DND-41 (cell line): ENCODE measurements around the gene ZNF615.

ENCODE experiments used
- ATAC-seq: fragments of 200-7000 bp; cut with Tn5 transposase; 3 replicates; pipeline ENCODE4 v1.9.1; 2021; ENCODE audit warnings: low read depth; ENCODE audit not compliant: insufficient read depth
- DNase-seq: peaks from one replicate; pipeline ENCODE4 v3.0.0-alpha.2; 2020
- H2AFZ ChIP-seq: 2 replicates; pipeline ENCODE4 v1.6.0; 2012; ENCODE audit warnings: low read depth, low read length
- H3K27ac ChIP-seq: 2 replicates; pipeline ENCODE4 v1.5.1; 2012; ENCODE audit warnings: low read length, inconsistent platforms
- H3K27me3 ChIP-seq: fragments of 200-600 bp; sonication (generic); 2 replicates; pipeline ENCODE4 v1.6.0; 2012; ENCODE audit warnings: low read length, mild to moderate bottlenecking, inconsistent platforms; ENCODE audit not compliant: insufficient read depth, poor library complexity
- H3K36me3 ChIP-seq: 2 replicates; pipeline ENCODE4 v1.5.1; 2012; ENCODE audit warnings: low read length, inconsistent platforms; ENCODE audit not compliant: insufficient read depth
- H3K4me1 ChIP-seq: 2 replicates; pipeline ENCODE4 v1.5.1; 2012; ENCODE audit warnings: mild to moderate bottlenecking, low read length; ENCODE audit not compliant: insufficient read depth
- H3K4me2 ChIP-seq: 2 replicates; pipeline ENCODE4 v1.6.0; 2012; ENCODE audit warnings: mild to moderate bottlenecking, moderate library complexity, low read length, inconsistent platforms; ENCODE audit not compliant: insufficient read depth
- H3K4me3 ChIP-seq, 2 experiments: fragments of 200-600 bp in 1 of 2; shearing (Covaris generic) in 1 of 2; 2 replicates each; pipeline ENCODE4 v1.5.1; 2012 to 2016; ENCODE audit warnings: inconsistent platforms in 2 of 2, low read length in 2 of 2, mild to moderate bottlenecking in 2 of 2, low read depth in 1 of 2, moderate library complexity in 1 of 2
- H3K79me2 ChIP-seq: 2 replicates; pipeline ENCODE4 v1.6.0; 2012; ENCODE audit warnings: low read length, inconsistent platforms; ENCODE audit not compliant: insufficient read depth
- H3K9ac ChIP-seq: 2 replicates; pipeline ENCODE4 v1.6.0; 2012; ENCODE audit warnings: low read depth, mild to moderate bottlenecking, inconsistent platforms, low read length, moderate library complexity
- H3K9me3 ChIP-seq: 2 replicates; pipeline ENCODE4 v1.5.1; 2012; ENCODE audit warnings: low read length, moderate library complexity, mild to moderate bottlenecking, inconsistent platforms; ENCODE audit not compliant: insufficient read depth, severe bottlenecking
- H4K20me1 ChIP-seq: 2 replicates; pipeline ENCODE4 v1.6.0; 2012; ENCODE audit warnings: low read length; ENCODE audit not compliant: insufficient read depth
- CTCF ChIP-seq: IDR thresholded peaks from 2 replicates; pipeline ENCODE4 v1.5.1; 2012; ENCODE audit warnings: borderline replicate concordance, low read length, moderate library complexity, mild to moderate bottlenecking; ENCODE audit not compliant: poor library complexity, severe bottlenecking; ENCODE audit errors: extremely low read depth
- EZH2 ChIP-seq: IDR thresholded peaks from 3 replicates; pipeline ENCODE4 v1.6.1; 2012; ENCODE audit warnings: borderline replicate concordance, low read depth, mild to moderate bottlenecking, moderate library complexity, low read length, inconsistent platforms; ENCODE audit not compliant: severe bottlenecking

The ZNF615 gene

GRCh38 chr19:51948975-51949374, 59.0 kb downstream of the ZNF615 start:
- no peak for ATAC-seq
- Histone ChIP-seq H3K4me2 (no peak overlapping the region), H3K4me3 (no peak overlapping the region), H4K20me1 (no peaks in the 10 kb centered on the region), H3K9ac (no peak overlapping the region), H3K79me2 (no peaks in the 10 kb centered on the region), H2AFZ (no peak overlapping the region), H3K27ac (no peak overlapping the region), H3K9me3 (peaks cover 57% of the 10 kb centered on the region), H3K27me3 (no peaks in the 10 kb centered on the region), H3K36me3 (peaks cover 17% of the 10 kb centered on the region), H3K4me1 (no peaks in the 10 kb centered on the region)
- no peak for TF ChIP-seq CTCF
- no peak for TF ChIP-seq EZH2
- DNase-seq = no peak

GRCh38 chr19:51946602-51947001, 61.4 kb downstream of the ZNF615 start:
- H3K4me3 ChIP-seq = no peak overlapping the region
- no peak overlapping the region for H2AFZ ChIP-seq
- no peak overlapping the region for H3K4me2 ChIP-seq
- no peak overlapping the region for H3K9ac ChIP-seq
- DNase-seq = no peak
- ATAC-seq = no peak
- TF ChIP-seq CTCF (no peak), EZH2 (no peak)
- peaks cover 71% of the 10 kb centered on the region for H3K9me3 ChIP-seq
- no peaks in the 10 kb centered on the region for H3K79me2 ChIP-seq
- no peak overlapping the region for H3K27ac ChIP-seq
- H4K20me1 ChIP-seq = no peaks in the 10 kb centered on the region
- H3K36me3 ChIP-seq = peaks cover 41% of the 10 kb centered on the region
- H3K4me1 ChIP-seq = no peaks in the 10 kb centered on the region
- no peaks in the 10 kb centered on the region for H3K27me3 ChIP-seq

- peaks cover 57% of the 10 kb centered on the region for H3K36me3 ChIP-seq
- peaks cover 79% of the 10 kb centered on the region for H3K9me3 ChIP-seq
Measured at GRCh38 chr19:51944798-51945552, 63.0 kb downstream of the ZNF615 start.

More at GRCh38 chr19:51944798-51945552, 63.0 kb downstream of the ZNF615 start:
- no peak for ATAC-seq
- Histone ChIP-seq H3K79me2 (no peaks in the 10 kb centered on the region), H3K4me2 (no peak overlapping the region), H3K4me3 (no peak overlapping the region), H3K4me1 (no peaks in the 10 kb centered on the region), H3K27ac (no peak overlapping the region), H2AFZ (no peak overlapping the region), H4K20me1 (no peaks in the 10 kb centered on the region), H3K27me3 (no peaks in the 10 kb centered on the region), H3K9ac (no peak overlapping the region)
- TF ChIP-seq EZH2 (no peak), CTCF (no peak)
- no peak for DNase-seq
